Sigmoid colon (tissue), 3 donors: Measurements from ENCODE around the gene ARHGAP28.

Source experiments
- POLR2A ChIP-seq, 2 donors: fragments of 450-650 bp; IDR thresholded peaks; one replicate each; pipeline ENCODE4 v1.6.1; 2016; ENCODE audit warnings: antibody characterized with exemption in 2 of 2, mild to moderate bottlenecking in 2 of 2, moderate library complexity in 2 of 2
- TF ChIP-seq, protein P1 (sequence below), 4 experiments: fragments of 450-650 bp in 3 of 4; fragments of 200-600 bp in 1 of 4; IDR thresholded peaks; one replicate each; pipeline ENCODE4 v1.5.1; 2016 to 2019; ENCODE audit warnings: antibody characterized with exemption in 4 of 4, mild to moderate bottlenecking in 3 of 4, moderate library complexity in 2 of 4

DNA sequence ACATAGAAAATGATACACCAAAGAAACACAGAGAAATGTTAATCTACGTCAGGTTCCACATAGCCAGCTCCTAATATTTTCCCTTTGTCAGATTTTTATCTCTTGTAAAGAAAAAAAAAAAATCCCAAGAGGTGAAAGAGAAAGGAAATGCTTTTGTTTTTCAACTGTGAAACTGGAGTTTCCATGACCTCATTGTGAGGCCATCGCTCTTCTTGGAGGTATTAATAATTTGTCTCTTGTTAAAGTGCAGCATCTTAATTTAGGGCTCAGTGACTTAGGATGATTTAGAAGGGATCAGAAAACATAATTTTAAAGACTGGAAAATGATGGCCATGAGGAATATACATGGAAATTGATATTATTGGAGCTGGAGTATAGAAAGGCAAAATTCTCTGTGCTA lies 21.7 kb downstream of the ARHGAP28 start:
- TF ChIP-seq, protein P1, sequence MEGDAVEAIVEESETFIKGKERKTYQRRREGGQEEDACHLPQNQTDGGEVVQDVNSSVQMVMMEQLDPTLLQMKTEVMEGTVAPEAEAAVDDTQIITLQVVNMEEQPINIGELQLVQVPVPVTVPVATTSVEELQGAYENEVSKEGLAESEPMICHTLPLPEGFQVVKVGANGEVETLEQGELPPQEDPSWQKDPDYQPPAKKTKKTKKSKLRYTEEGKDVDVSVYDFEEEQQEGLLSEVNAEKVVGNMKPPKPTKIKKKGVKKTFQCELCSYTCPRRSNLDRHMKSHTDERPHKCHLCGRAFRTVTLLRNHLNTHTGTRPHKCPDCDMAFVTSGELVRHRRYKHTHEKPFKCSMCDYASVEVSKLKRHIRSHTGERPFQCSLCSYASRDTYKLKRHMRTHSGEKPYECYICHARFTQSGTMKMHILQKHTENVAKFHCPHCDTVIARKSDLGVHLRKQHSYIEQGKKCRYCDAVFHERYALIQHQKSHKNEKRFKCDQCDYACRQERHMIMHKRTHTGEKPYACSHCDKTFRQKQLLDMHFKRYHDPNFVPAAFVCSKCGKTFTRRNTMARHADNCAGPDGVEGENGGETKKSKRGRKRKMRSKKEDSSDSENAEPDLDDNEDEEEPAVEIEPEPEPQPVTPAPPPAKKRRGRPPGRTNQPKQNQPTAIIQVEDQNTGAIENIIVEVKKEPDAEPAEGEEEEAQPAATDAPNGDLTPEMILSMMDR (IDR thresholded peaks at IDR 0.05) = no peak
- no peak for TF ChIP-seq POLR2A (IDR thresholded peaks at IDR 0.05)
